CD4-positive, alpha-beta T cell (primary cell): ENCODE data around the gene MYH11. TPM values are rescaled to one million over a fixed set of nuclear protein-coding genes. Genes with fewer than 3 reads are reported as not detected.

ENCODE experiments used
- ATAC-seq: fragments of 200-7000 bp; cut with Tn5 transposase; one replicate; pipeline ENCODE4 v1.10.0; 2022; ENCODE audit warnings: mild to moderate bottlenecking; ENCODE audit not compliant: poor library complexity
- CTCF ChIA-PET: fragments of 350-600 bp; sonication (Branson Sonifier 250); formaldehyde crosslinking; loops from one replicate; lab custom pipeline; 2021; ENCODE audit warnings: antibody characterized with exemption, inconsistent platforms; lab: Charles Lee
- POLR2A ChIA-PET: fragments of 350-600 bp; sonication (Branson Sonifier 250); formaldehyde crosslinking; loops from one replicate; lab custom pipeline; 2021; ENCODE audit warnings: antibody characterized with exemption, inconsistent platforms; lab: Charles Lee
- DNase-seq, 14 experiments: peaks; one replicate each; pipeline ENCODE4 v3.0.0-alpha.2; 2013 to 2020; ENCODE audit warnings: mixed read lengths in 2 of 14
- H3K27ac ChIP-seq, 2 donors: one replicate each; pipeline versions ENCODE4 v1.5.1 to v1.7.0; 2013; ENCODE audit warnings: low read length in 2 of 2, low read depth in 1 of 2, mild to moderate bottlenecking in 1 of 2
- H3K27me3 ChIP-seq, 2 experiments: 1 replicate in 1 of 2; 2 replicates in 1 of 2; pipeline versions ENCODE4 v1.6.1 to v1.7.0; 2013; ENCODE audit warnings: low read length in 2 of 2, control low read depth in 1 of 2, mild to moderate bottlenecking in 1 of 2, moderate library complexity in 1 of 2; ENCODE audit not compliant: insufficient read depth in 2 of 2, control insufficient read depth in 1 of 2
- H3K36me3 ChIP-seq: one replicate; pipeline ENCODE4 v1.6.1; 2013; ENCODE audit warnings: low read length, control low read depth; ENCODE audit not compliant: insufficient read depth
- H3K4me1 ChIP-seq: one replicate; pipeline ENCODE4 v1.6.1; 2013; ENCODE audit warnings: low read length, control low read depth; ENCODE audit not compliant: insufficient read depth
- H3K4me3 ChIP-seq: one replicate; pipeline ENCODE4 v1.5.1; 2013; ENCODE audit warnings: mild to moderate bottlenecking, low read length, moderate library complexity
- H3K9me3 ChIP-seq, 2 experiments: 1 replicate in 1 of 2; 2 replicates in 1 of 2; pipeline versions ENCODE4 v1.6.1 to v1.7.0; 2013; ENCODE audit warnings: low read length in 2 of 2, mild to moderate bottlenecking in 2 of 2, control low read depth in 1 of 2, moderate library complexity in 1 of 2; ENCODE audit not compliant: control insufficient read depth in 1 of 2, insufficient read depth in 1 of 2
- H3K27ac Mint-ChIP-seq: one replicate; pipeline ENCODE4 v1.8.0; 2020; ENCODE audit warnings: mixed read lengths
- H3K27me3 Mint-ChIP-seq: one replicate; pipeline ENCODE4 v1.8.0; 2021; ENCODE audit warnings: mixed read lengths
- H3K36me3 Mint-ChIP-seq: one replicate; pipeline ENCODE4 v1.8.0; 2021; ENCODE audit warnings: low read depth, mixed read lengths
- H3K4me1 Mint-ChIP-seq: one replicate; pipeline ENCODE4 v1.8.0; 2021; ENCODE audit warnings: low read depth, mixed read lengths
- H3K4me3 Mint-ChIP-seq: one replicate; pipeline ENCODE4 v1.8.0; 2020; ENCODE audit warnings: mild to moderate bottlenecking, mixed read lengths
- H3K9me3 Mint-ChIP-seq: one replicate; pipeline ENCODE4 v1.8.0; 2020; ENCODE audit warnings: mixed read lengths
- CTCF ChIP-seq: fragments of 200-600 bp; IDR thresholded peaks from one replicate; pipeline ENCODE4 v1.8.0; 2022; ENCODE audit warnings: antibody characterized with exemption, mild to moderate bottlenecking
- intact Hi-C, 2 experiments: fragments of 100-400 bp; cut with DNase I in 1 of 2; cut with micrococcal nuclease in 1 of 2; formaldehyde crosslinking; loops; one replicate each; pipeline versions ENCODE4 v1.15.1 to v1.9.0; 2023 to 2025; cut with DNase I, micrococcal nuclease
- total RNA-seq, 174 experiments: library from RNA in 2 of 174; stranded (reverse) in 2 of 174; gene quantifications; one replicate each; pipeline ENCODE4 v1.2.3 and lab custom pipeline; 2021 to 2026

Gene MYH11
- total RNA-seq, 2 experiments from 2014 or later, result not detected

DNA sequence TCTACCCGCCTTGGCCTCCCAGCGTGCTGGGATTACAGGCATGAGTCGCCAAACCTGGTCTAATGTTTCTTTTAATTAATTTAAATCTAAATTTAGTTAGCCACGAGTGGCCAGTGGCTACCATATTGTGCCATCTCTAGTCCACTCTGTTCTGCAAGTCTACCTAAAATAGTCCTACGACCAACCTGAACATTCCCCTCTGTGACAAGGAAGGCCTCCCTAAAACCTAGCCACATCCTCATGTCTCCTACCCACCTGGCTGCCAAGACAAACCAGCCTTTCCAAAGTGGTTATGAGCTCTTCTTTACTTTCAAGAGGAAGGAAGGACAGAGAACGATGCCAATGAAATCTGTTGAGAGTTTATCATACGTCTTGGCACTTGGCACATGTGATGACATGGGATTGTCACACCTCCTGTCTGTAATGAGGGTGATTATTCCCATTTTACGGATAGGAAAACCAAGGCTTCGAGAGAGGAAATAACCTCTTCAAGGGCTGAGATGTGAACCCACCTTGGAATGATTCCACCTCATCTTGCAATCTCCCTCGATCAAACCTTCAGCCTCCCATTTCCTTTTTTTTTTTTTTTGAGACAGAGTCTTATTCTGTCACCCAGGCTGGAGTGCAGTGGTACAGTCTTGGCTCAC, 19.7 kb downstream of the MYH11 start:
- Mint-ChIP-seq H3K4me3 (no peak overlapping the region), H3K9me3 (no peaks in the 10 kb centered on the region), H3K36me3 (no peaks in the 10 kb centered on the region), H3K27ac (no peak overlapping the region), H3K27me3 (no peaks in the 10 kb centered on the region), H3K4me1 (no peaks in the 10 kb centered on the region)
- Histone ChIP-seq H3K4me1 (no peaks in the 10 kb centered on the region), H3K36me3 (no peaks in the 10 kb centered on the region), H3K9me3 (no peaks in the 10 kb centered on the region), H3K4me3 (no peak overlapping the region), H3K27ac (no peak overlapping the region), H3K27me3 (no peaks in the 10 kb centered on the region)
- intact Hi-C loops, result no loop called here
- ATAC-seq, result no peak
- ChIA-PET CTCF (no interaction called here), POLR2A (no interaction called here)
- no peak for DNase-seq
- TF ChIP-seq CTCF, result no peak

DNA sequence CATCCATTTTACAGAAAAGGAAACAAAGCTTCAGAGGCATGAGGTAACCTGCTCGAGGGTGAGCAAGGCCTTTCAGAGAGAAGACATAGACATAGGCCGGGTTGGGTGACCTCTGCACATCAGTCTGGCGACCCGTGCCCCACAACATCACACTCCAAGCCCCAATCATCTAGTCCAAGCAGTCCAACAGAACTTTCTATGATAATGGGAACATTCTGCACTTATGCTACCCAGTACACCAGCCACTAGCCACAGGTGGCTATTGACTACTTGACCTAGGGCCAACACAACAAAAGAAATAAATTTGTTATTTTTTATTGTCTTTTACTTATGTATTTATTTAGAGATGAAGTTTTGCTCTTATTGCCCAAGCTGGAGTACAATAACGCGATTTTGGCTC, 20.8 kb downstream of the MYH11 start:
- no peak for TF ChIP-seq CTCF
- H3K9me3 ChIP-seq, result no peaks in the 10 kb centered on the region
- H3K36me3 ChIP-seq, result no peaks in the 10 kb centered on the region
- ATAC-seq, result no peak
- no peak overlapping the region for H3K27ac Mint-ChIP-seq
- H3K27me3 Mint-ChIP-seq, result no peaks in the 10 kb centered on the region
- H3K27ac ChIP-seq, result no peak overlapping the region
- intact Hi-C loops, result no loop called here
- H3K27me3 ChIP-seq, result no peaks in the 10 kb centered on the region
- H3K4me1 ChIP-seq, result no peaks in the 10 kb centered on the region
- no peaks in the 10 kb centered on the region for H3K9me3 Mint-ChIP-seq
- CTCF ChIA-PET, result no interaction called here
- H3K4me3 ChIP-seq, result no peak overlapping the region
- no peaks in the 10 kb centered on the region for H3K4me1 Mint-ChIP-seq
- H3K4me3 Mint-ChIP-seq, result no peak overlapping the region
- DNase-seq, result no peak
- POLR2A ChIA-PET, result no interaction called here
- H3K36me3 Mint-ChIP-seq, result no peaks in the 10 kb centered on the region

- no peaks in the 10 kb centered on the region for H3K36me3 ChIP-seq
- TF ChIP-seq CTCF, result no peak
- DNase-seq (no peak), ATAC-seq (no peak)
- no peak overlapping the region for H3K4me3 ChIP-seq
- H3K4me1 ChIP-seq, result no peaks in the 10 kb centered on the region
- intact Hi-C loops, result no loop called here
- no peaks in the 10 kb centered on the region for H3K9me3 ChIP-seq
- Mint-ChIP-seq H3K36me3 (no peaks in the 10 kb centered on the region), H3K9me3 (no peaks in the 10 kb centered on the region), H3K4me1 (no peaks in the 10 kb centered on the region), H3K27me3 (no peaks in the 10 kb centered on the region), H3K27ac (no peak overlapping the region), H3K4me3 (no peak overlapping the region)
- CTCF ChIA-PET, result no interaction called here
- no peaks in the 10 kb centered on the region for H3K27me3 ChIP-seq
- POLR2A ChIA-PET, result no interaction called here
- H3K27ac ChIP-seq, result no peak overlapping the region
Observed at GRCh38 chr16:15835136-15835878, 21.5 kb downstream of the MYH11 start.
